ENCODE results near the gene GTF3C4. TPM values are rescaled to one million over a fixed set of nuclear protein-coding genes. Genes with fewer than 3 reads are reported as not detected.
A peak's percentile ranks its signal among the peaks of the same experiment; 100 is the strongest.

Gene GTF3C4
- total RNA-seq, 1 donor from 2014 or later, result 27.6 TPM

- Mint-ChIP-seq H3K27ac (ENCODE audit: unreplicated experiment) (peak overlapping the region; percentile 43), H3K27me3 (ENCODE audit: unreplicated experiment) (peaks cover 4% of the 10 kb centered on the region), H3K4me1 (ENCODE audit: unreplicated experiment) (peaks cover 37% of the 10 kb centered on the region), H3K36me3 (ENCODE audit: low read depth, unreplicated experiment) (peaks cover 31% of the 10 kb centered on the region), H3K4me3 (ENCODE audit: unreplicated experiment) (no peak overlapping the region), H3K9me3 (ENCODE audit: unreplicated experiment) (no peaks in the 10 kb centered on the region)
- TF ChIP-seq, protein P1, sequence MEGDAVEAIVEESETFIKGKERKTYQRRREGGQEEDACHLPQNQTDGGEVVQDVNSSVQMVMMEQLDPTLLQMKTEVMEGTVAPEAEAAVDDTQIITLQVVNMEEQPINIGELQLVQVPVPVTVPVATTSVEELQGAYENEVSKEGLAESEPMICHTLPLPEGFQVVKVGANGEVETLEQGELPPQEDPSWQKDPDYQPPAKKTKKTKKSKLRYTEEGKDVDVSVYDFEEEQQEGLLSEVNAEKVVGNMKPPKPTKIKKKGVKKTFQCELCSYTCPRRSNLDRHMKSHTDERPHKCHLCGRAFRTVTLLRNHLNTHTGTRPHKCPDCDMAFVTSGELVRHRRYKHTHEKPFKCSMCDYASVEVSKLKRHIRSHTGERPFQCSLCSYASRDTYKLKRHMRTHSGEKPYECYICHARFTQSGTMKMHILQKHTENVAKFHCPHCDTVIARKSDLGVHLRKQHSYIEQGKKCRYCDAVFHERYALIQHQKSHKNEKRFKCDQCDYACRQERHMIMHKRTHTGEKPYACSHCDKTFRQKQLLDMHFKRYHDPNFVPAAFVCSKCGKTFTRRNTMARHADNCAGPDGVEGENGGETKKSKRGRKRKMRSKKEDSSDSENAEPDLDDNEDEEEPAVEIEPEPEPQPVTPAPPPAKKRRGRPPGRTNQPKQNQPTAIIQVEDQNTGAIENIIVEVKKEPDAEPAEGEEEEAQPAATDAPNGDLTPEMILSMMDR (IDR thresholded peaks at IDR 0.05; ENCODE audit: unreplicated experiment), result no peak
- DNase-seq (ENCODE audit: low spot score), result no peak
Measured at GRCh38 chr9:132631685-132632084, 38.6 kb upstream of the GTF3C4 start.

DNA sequence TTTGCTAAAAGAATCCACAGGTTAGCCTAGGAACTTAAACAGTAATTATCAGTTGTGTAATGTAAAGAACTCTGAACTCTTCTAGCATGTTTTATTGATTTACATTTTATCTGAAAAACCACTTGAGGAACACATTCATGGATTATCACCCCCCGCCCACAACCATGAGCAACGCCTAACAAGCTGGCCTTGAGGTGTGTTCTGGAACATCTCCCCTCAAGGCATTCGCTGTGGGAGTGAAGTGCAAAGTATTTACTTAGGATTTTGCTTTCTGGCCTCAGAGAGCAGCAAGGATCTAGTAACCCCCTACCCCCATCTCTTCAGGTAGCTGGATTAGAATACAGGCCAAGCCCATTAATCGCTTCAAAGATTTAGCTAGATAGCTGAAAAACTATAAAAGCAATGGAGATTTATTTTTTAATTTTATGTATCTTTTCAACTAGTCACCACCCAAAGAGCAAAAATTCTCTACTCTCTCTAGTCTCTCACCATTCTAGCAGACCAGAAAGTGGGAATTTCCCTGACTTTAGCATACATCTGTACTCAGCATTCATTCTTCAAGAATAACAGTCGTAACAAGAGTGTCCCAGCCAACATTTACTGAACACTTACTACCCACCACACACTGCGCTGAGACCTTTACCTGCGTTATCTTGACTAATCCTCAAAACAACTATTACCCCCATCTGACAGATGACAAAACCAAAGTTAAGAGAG is 37.7 kb upstream of the GTF3C4 start:
- Mint-ChIP-seq H3K36me3 (ENCODE audit: low read depth, unreplicated experiment) (peaks cover 38% of the 10 kb centered on the region), H3K27ac (ENCODE audit: unreplicated experiment) (no peak overlapping the region), H3K27me3 (ENCODE audit: unreplicated experiment) (peaks cover 4% of the 10 kb centered on the region)

GRCh38 chr9:132634327-132634726 is 35.9 kb upstream of the GTF3C4 start:
- Mint-ChIP-seq H3K36me3 (ENCODE audit: low read depth, unreplicated experiment) (peaks cover 45% of the 10 kb centered on the region), H3K4me1 (ENCODE audit: unreplicated experiment) (peaks cover 16% of the 10 kb centered on the region), H3K4me3 (ENCODE audit: unreplicated experiment) (no peak overlapping the region), H3K27ac (ENCODE audit: unreplicated experiment) (no peak overlapping the region), H3K9me3 (ENCODE audit: unreplicated experiment) (no peaks in the 10 kb centered on the region), H3K27me3 (ENCODE audit: unreplicated experiment) (peaks cover 4% of the 10 kb centered on the region)
- no peak for DNase-seq (ENCODE audit: low spot score)
- TF ChIP-seq, protein P1 (IDR thresholded peaks at IDR 0.05; ENCODE audit: unreplicated experiment), result no peak

More for the DNA sequence above, 37.7 kb upstream of the GTF3C4 start:
- H3K9me3 Mint-ChIP-seq (ENCODE audit: unreplicated experiment), result no peaks in the 10 kb centered on the region
- no peak for DNase-seq (ENCODE audit: low spot score)
- H3K4me3 Mint-ChIP-seq (ENCODE audit: unreplicated experiment), result no peak overlapping the region
- TF ChIP-seq, protein P1 (IDR thresholded peaks at IDR 0.05; ENCODE audit: unreplicated experiment), result no peak
- H3K4me1 Mint-ChIP-seq (ENCODE audit: unreplicated experiment), result peaks cover 33% of the 10 kb centered on the region

- Mint-ChIP-seq H3K4me1 (ENCODE audit: unreplicated experiment) (peaks cover 12% of the 10 kb centered on the region), H3K4me3 (ENCODE audit: unreplicated experiment) (no peak overlapping the region), H3K27me3 (ENCODE audit: unreplicated experiment) (peaks cover 3% of the 10 kb centered on the region), H3K9me3 (ENCODE audit: unreplicated experiment) (no peaks in the 10 kb centered on the region), H3K36me3 (ENCODE audit: low read depth, unreplicated experiment) (peaks cover 18% of the 10 kb centered on the region), H3K27ac (ENCODE audit: unreplicated experiment) (no peak overlapping the region)
- no peak for DNase-seq (ENCODE audit: low spot score)
- TF ChIP-seq, protein P1 (IDR thresholded peaks at IDR 0.05; ENCODE audit: unreplicated experiment), result no peak
Measured at GRCh38 chr9:132637351-132637750, 32.9 kb upstream of the GTF3C4 start.

DNA sequence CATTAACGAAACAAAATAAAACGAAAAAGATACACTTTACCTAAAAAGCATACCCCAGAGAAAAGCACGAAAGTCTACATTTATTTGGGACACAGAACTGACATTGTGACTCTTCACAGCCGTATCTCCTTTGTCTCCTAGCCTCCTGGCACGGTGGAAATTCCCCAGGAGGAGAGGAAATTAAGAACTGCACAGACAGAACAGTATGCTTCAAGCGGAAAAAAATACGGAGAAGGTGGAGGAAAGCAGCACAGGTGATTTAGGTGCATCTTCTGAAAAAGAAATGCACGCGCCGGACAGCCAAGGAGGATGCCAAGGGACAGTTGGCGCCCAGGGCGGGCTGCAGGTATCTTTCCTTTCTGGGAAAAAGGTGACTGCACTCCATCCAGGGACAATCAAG is 32.5 kb upstream of the GTF3C4 start:
- Mint-ChIP-seq H3K27ac (ENCODE audit: unreplicated experiment) (no peak overlapping the region), H3K4me1 (ENCODE audit: unreplicated experiment) (peaks cover 12% of the 10 kb centered on the region), H3K27me3 (ENCODE audit: unreplicated experiment) (peaks cover 3% of the 10 kb centered on the region), H3K9me3 (ENCODE audit: unreplicated experiment) (no peaks in the 10 kb centered on the region), H3K36me3 (ENCODE audit: low read depth, unreplicated experiment) (peaks cover 18% of the 10 kb centered on the region), H3K4me3 (ENCODE audit: unreplicated experiment) (no peak overlapping the region)
- TF ChIP-seq, protein P1 (IDR thresholded peaks at IDR 0.05; ENCODE audit: unreplicated experiment), result no peak
- DNase-seq (ENCODE audit: low spot score), result no peak
